DMS153 (cell line): Measurements from ENCODE around the gene GMDS.

Experiments
- DNase-seq: peaks from one replicate; lab custom pipeline; 2025; lab: John Stamatoyannopoulos, UW

GMDS gene

GRCh38 chr6:2240961-2241360, 4.4 kb downstream of the GMDS start:
- DNase-seq, result no peak

GRCh38 chr6:2237001-2237400, 8.4 kb downstream of the GMDS start:
- DNase-seq, result no peak

GRCh38 chr6:2235777-2236495, 9.5 kb downstream of the GMDS start:
- DNase-seq, result no peak

- no peak for DNase-seq
These were observed 13.0 kb downstream of the GMDS start for GRCh38 chr6:2232445-2232844.

GRCh38 chr6:2231438-2231837, 14.0 kb downstream of the GMDS start:
- DNase-seq, result no peak

GRCh38 chr6:2230659-2231277, 14.6 kb downstream of the GMDS start:
- no peak for DNase-seq

GRCh38 chr6:2229742-2230141, 15.7 kb downstream of the GMDS start:
- no peak for DNase-seq

GRCh38 chr6:2229039-2229438, 16.4 kb downstream of the GMDS start:
- no peak for DNase-seq

GRCh38 chr6:2228392-2228791, 17.0 kb downstream of the GMDS start:
- no peak for DNase-seq

GRCh38 chr6:2226775-2227174, 18.6 kb downstream of the GMDS start:
- no peak for DNase-seq

GRCh38 chr6:2225422-2226392, 19.7 kb downstream of the GMDS start:
- peak; percentile 65 for DNase-seq

GRCh38 chr6:2224847-2225382, 20.5 kb downstream of the GMDS start:
- no peak for DNase-seq

- DNase-seq, result no peak
These were observed 23.0 kb downstream of the GMDS start for GRCh38 chr6:2222275-2222842.

- no peak for DNase-seq
These were observed 23.6 kb downstream of the GMDS start for GRCh38 chr6:2221726-2222274.

- no peak for DNase-seq
These were observed 25.3 kb downstream of the GMDS start for GRCh38 chr6:2220154-2220553.

GRCh38 chr6:2218866-2219265, 26.5 kb downstream of the GMDS start:
- DNase-seq, result no peak

- no peak for DNase-seq
These were observed 28.5 kb downstream of the GMDS start for GRCh38 chr6:2216794-2217383.

GRCh38 chr6:2215342-2215741, 30.1 kb downstream of the GMDS start:
- no peak for DNase-seq

GRCh38 chr6:2213086-2213485, 32.3 kb downstream of the GMDS start:
- DNase-seq, result no peak

GRCh38 chr6:2209226-2209809, 36.1 kb downstream of the GMDS start:
- DNase-seq, result peak; percentile 59

GRCh38 chr6:2208468-2208867, 36.9 kb downstream of the GMDS start:
- no peak for DNase-seq
